H1 (cell line): ENCODE data around the gene ADCY2.

Source experiments
- CHD2 ChIP-seq: IDR thresholded peaks from 2 replicates; pipeline ENCODE4 v1.6.1; 2012; ENCODE audit warnings: low read length, improper control_type of control experiment
- GABPA ChIP-seq: IDR thresholded peaks from 2 replicates; pipeline ENCODE4 v1.6.1; 2011; ENCODE audit warnings: mild to moderate bottlenecking, low read length, moderate library complexity, borderline replicate concordance; ENCODE audit not compliant: insufficient read depth
- NANOG ChIP-seq: IDR thresholded peaks from 2 replicates; pipeline ENCODE4 v1.6.1; 2011; ENCODE audit warnings: low read length, low read depth, mild to moderate bottlenecking, inconsistent platforms; ENCODE audit not compliant: insufficient read depth, poor library complexity, severe bottlenecking
- PHF8 ChIP-seq: fragments of 200-600 bp; sonication (generic); conservative IDR thresholded peaks from 2 replicates; pipeline ENCODE4 v1.7.1; 2012; ENCODE audit warnings: low read depth, mild to moderate bottlenecking, inconsistent platforms, low read length, moderate library complexity
- SIRT6 ChIP-seq: IDR thresholded peaks from one replicate; pipeline ENCODE4 v1.7.1; 2012; ENCODE audit warnings: low read length, inconsistent platforms
- TAF1 ChIP-seq: IDR thresholded peaks from 2 replicates; pipeline ENCODE4 v1.6.1; 2011; ENCODE audit warnings: mild to moderate bottlenecking, low read depth, low read length
- TCF12 ChIP-seq: IDR thresholded peaks from 2 replicates; pipeline ENCODE4 v1.6.1; 2011; ENCODE audit warnings: low read depth, mild to moderate bottlenecking, low read length
- TF ChIP-seq, protein P1 (sequence below), 3 experiments: IDR thresholded peaks; 1 replicate in 2 of 3; 2 replicates in 1 of 3; pipeline versions ENCODE4 v1.5.1 to v1.6.1; 2011; ENCODE audit warnings: low read length in 3 of 3, mild to moderate bottlenecking in 3 of 3, inconsistent platforms in 2 of 3, low read depth in 1 of 3, moderate library complexity in 1 of 3; ENCODE audit not compliant: insufficient read depth in 1 of 3; ENCODE audit errors: control extremely low read depth in 1 of 3

DNA sequence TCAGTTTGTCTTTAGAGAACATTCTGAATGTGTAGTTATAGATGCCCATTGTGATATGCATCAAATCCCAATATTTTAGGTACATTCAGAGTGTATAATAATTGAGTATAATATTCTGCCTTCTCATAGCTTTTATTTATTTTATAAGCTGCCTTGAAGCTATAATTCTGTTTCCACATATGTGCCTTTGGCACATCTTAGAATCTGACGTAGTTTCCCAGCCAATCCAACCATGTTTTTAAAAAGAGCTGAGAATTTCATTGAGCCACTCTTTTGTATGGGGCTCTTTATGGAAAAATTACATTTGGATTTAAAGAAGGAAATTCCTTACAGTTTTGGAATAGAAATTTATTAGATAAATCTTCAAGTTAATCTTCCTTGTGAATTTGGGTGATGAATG, 65.4 kb downstream of the ADCY2 start:
- TF ChIP-seq TCF12 = no peak
- TF ChIP-seq SIRT6 = no peak
- no peak for TF ChIP-seq CHD2
- no peak for TF ChIP-seq PHF8
- no peak for TF ChIP-seq TAF1
- TF ChIP-seq GABPA = no peak
- TF ChIP-seq, protein P1, sequence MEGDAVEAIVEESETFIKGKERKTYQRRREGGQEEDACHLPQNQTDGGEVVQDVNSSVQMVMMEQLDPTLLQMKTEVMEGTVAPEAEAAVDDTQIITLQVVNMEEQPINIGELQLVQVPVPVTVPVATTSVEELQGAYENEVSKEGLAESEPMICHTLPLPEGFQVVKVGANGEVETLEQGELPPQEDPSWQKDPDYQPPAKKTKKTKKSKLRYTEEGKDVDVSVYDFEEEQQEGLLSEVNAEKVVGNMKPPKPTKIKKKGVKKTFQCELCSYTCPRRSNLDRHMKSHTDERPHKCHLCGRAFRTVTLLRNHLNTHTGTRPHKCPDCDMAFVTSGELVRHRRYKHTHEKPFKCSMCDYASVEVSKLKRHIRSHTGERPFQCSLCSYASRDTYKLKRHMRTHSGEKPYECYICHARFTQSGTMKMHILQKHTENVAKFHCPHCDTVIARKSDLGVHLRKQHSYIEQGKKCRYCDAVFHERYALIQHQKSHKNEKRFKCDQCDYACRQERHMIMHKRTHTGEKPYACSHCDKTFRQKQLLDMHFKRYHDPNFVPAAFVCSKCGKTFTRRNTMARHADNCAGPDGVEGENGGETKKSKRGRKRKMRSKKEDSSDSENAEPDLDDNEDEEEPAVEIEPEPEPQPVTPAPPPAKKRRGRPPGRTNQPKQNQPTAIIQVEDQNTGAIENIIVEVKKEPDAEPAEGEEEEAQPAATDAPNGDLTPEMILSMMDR (IDR thresholded peaks at IDR 0.05; ENCODE audit: control extremely low read depth in 1 of 3, insufficient read depth in 1 of 3, low read depth in 1 of 3, low read length in 3 of 3) = no peak
- no peak for TF ChIP-seq NANOG
